GM13977 (cell line): ENCODE results near the gene PAPSS1.
"Not testable (repeated sequence)": the region's sequence is repeated elsewhere in the genome, so short reads cannot be mapped to it uniquely, and the experiment has no call there.

Experiments used
- DNase-seq: peaks from one replicate; pipeline ENCODE4 v3.0.0; 2012; ENCODE audit warnings: low spot score
- CTCF ChIP-seq: IDR thresholded peaks from 2 replicates; pipeline ENCODE4 v1.5.1; 2012; ENCODE audit warnings: mild to moderate bottlenecking, control low read depth; ENCODE audit not compliant: insufficient read depth; ENCODE audit errors: extremely low read depth, missing control alignments
- in situ Hi-C: fragments of 300-500 bp; cut with MboI; formaldehyde crosslinking; loops from one replicate; pipeline ENCODE4 v1.12.0; 2022; ENCODE audit warnings: low sequenced_read_pairs, low pct_unique_long_range_greater_than_20kb, mixed read lengths, inconsistent platforms; ENCODE audit not compliant: unreplicated experiment

The PAPSS1 gene

GRCh38 chr4:107708225-107708624 is 11.8 kb downstream of the PAPSS1 start:
- TF ChIP-seq CTCF = no peak
- DNase-seq = no peak
- in situ Hi-C loops = no loop called here

- DNase-seq = no peak
- no peak for TF ChIP-seq CTCF
Observed at GRCh38 chr4:107705742-107706556, 14.1 kb downstream of the PAPSS1 start.

GRCh38 chr4:107701565-107701964 is 18.5 kb downstream of the PAPSS1 start:
- TF ChIP-seq CTCF = no peak
- no peak for DNase-seq
- in situ Hi-C loops = no loop called here

More at GRCh38 chr4:107705742-107706556, 14.1 kb downstream of the PAPSS1 start:
- in situ Hi-C loops = no loop called here

GRCh38 chr4:107699466-107700206 is 20.4 kb downstream of the PAPSS1 start:
- in situ Hi-C loops = no loop called here
- no peak for DNase-seq
- no peak for TF ChIP-seq CTCF

GRCh38 chr4:107696187-107696586 is 23.8 kb downstream of the PAPSS1 start:
- DNase-seq, in situ Hi-C loops: not testable (repeated sequence)

GRCh38 chr4:107693132-107693531 is 26.9 kb downstream of the PAPSS1 start:
- no peak for DNase-seq
- TF ChIP-seq CTCF = no peak
- in situ Hi-C loops = no loop called here

- no peak for TF ChIP-seq CTCF
- in situ Hi-C loops = no loop called here
- no peak for DNase-seq
Observed at GRCh38 chr4:107692202-107692601, 27.8 kb downstream of the PAPSS1 start.
